Lung (tissue), 12 donors: ENCODE data around the gene C11orf58. TPM values are rescaled to one million over a fixed set of nuclear protein-coding genes. Genes with fewer than 3 reads are reported as not detected.
A peak's percentile ranks its signal among the peaks of the same experiment; 100 is the strongest.

Experiments
- ATAC-seq: fragments of 200-7000 bp; cut with Tn5 transposase; one replicate; pipeline ENCODE4 v1.9.1; 2020; ENCODE audit warnings: moderate number of reproducible peaks; ENCODE audit not compliant: insufficient read depth, low FRiP score
- DNase-seq, 3 donors: peaks; one replicate each; pipeline ENCODE4 v3.0.0-alpha.2; 2013 to 2017
- H3K27ac ChIP-seq, 2 donors: one replicate each; pipeline ENCODE4 v1.5.1; 2013; ENCODE audit warnings: mild to moderate bottlenecking in 2 of 2, moderate library complexity in 2 of 2, control low read depth in 1 of 2, inconsistent platforms in 1 of 2, low read depth in 1 of 2, low read length in 1 of 2
- H3K27me3 ChIP-seq, 3 donors: one replicate each; pipeline ENCODE4 v1.5.1; 2013; ENCODE audit warnings: low read length in 2 of 3; ENCODE audit not compliant: control insufficient read depth in 3 of 3, insufficient read depth in 3 of 3
- H3K36me3 ChIP-seq, 4 donors: one replicate each; pipeline ENCODE4 v1.5.1; 2013; ENCODE audit warnings: low read length in 4 of 4, mild to moderate bottlenecking in 1 of 4, moderate library complexity in 1 of 4; ENCODE audit not compliant: control insufficient read depth in 4 of 4, insufficient read depth in 4 of 4
- H3K4me1 ChIP-seq, 5 donors: one replicate each; pipeline ENCODE4 v1.5.1; 2013; ENCODE audit warnings: low read length in 5 of 5, mild to moderate bottlenecking in 2 of 5, moderate library complexity in 1 of 5; ENCODE audit not compliant: control insufficient read depth in 5 of 5, insufficient read depth in 5 of 5
- H3K4me3 ChIP-seq: one replicate; pipeline ENCODE4 v1.5.1; 2013; ENCODE audit warnings: mild to moderate bottlenecking, control low read depth, moderate library complexity
- H3K9ac ChIP-seq, 2 donors: one replicate each; pipeline ENCODE4 v1.5.1; 2013; ENCODE audit warnings: low read length in 2 of 2, control low read depth in 1 of 2; ENCODE audit not compliant: insufficient read depth in 1 of 2
- H3K9me3 ChIP-seq, 4 donors: one replicate each; pipeline ENCODE4 v1.5.1; 2013; ENCODE audit warnings: low read length in 3 of 4, mild to moderate bottlenecking in 1 of 4, moderate library complexity in 1 of 4; ENCODE audit not compliant: control insufficient read depth in 4 of 4, insufficient read depth in 3 of 4
- WGBS, 2 donors: extraction: QIAGEN DNeasy Blood & Tissue Kit; methylation state at CpG; one replicate each; pipeline ENCODE4 v1.1.7; 2013; 5-methylcytosine and 5-hydroxymethylcytosine counted together
- polyA plus RNA-seq, 2 donors: library from polyadenylated mRNA; stranded (reverse); fragments of 200-250 nt; gene quantifications; one replicate each; pipeline ENCODE4 v1.2.1, GENCODE V29; 2013
- total RNA-seq, 2 donors: library from RNA; depleted of rRNA in 1 of 2; stranded (reverse); fragments of >200 nt in 1 of 2; gene quantifications; one replicate each; pipeline ENCODE4 v1.2.1, GENCODE V29; 2014 to 2021
- TF ChIP-seq, protein P1 (sequence below): IDR thresholded peaks from 2 replicates; pipeline ENCODE4 v1.5.1; 2012; ENCODE audit warnings: mild to moderate bottlenecking; ENCODE audit errors: control extremely low read depth, extremely low read depth
- donor health status: control.
- donor health status: control.
- donor health status: Bipolar disorder and iron deficiency.
- donor health status: healthy.
- donor health status: DM: yes; HTN: yes; CAD: no.

The C11orf58 gene
- total and polyA plus RNA-seq, 4 donors = 87.2 to 219 (median 97.9) TPM

DNA sequence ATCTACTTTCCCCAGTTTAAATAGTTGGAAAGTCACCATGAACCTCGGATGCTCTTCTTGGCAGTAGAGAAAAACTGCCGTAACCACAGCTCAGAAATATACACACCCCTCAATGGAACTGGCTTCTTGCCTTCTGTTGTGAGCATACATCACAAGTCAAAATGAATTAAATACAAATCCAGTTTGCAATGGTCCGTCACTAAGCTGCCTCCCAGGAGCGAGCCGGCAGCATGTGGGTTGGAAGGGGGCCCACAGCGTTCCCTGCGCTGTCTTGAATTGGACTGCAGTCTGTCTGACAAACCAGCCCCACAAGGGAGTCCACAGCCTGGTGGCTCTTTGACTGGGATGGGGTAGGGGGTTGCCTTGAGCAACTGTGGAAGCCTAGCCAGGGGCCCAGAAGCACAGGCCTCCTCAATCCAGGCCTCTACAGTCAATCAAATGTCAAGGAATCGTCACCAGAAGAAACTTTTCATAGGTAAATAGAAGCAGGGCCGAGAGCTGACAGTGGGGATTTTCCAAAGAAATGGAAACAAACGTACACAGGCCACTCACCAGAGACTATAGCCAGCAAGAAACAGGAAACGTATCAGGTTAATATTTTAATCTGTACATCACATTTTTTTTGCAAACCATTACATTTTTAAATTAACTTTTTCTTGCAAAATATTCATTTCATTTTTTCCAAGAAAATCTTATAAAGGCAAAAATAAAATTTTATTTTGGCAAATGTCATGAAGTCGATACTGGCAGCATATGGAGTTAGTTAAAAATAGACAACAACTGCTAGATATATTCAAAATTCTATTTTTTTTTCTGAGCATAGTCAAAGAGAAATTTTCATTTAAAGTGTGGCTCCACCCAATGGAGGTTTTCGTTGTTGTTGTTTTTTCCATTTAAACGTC is 38.5 kb downstream of the C11orf58 start:
- DNase-seq = peak in 2 of 3 donors; percentile 40 to 68

DNA sequence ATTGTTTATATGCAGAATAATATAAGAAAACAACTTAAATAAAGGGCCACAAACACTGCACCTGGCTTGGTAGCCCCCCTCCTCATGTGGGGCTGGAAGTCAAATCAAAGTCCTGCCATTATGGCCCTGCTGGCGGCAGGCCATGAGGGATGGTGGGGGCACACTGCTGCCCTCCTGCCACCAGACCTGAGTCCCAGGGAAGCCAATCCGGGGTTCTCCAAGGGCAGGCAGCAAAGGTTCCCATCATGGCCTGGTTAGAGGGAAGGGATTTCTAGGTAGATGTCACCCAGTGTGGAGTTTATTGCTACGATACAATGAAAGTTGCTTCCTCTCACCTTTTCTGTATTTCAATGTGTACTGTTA is 39.1 kb downstream of the C11orf58 start:
- Histone ChIP-seq H3K9ac (no peak overlapping the region), H3K36me3 (peaks cover 0 to 2% (median 0%) of the 10 kb centered on the region in 4 donors), H3K27me3 (no peaks in the 10 kb centered on the region), H3K9me3 (peaks cover 0 to 5% (median 0%) of the 10 kb centered on the region in 4 donors), H3K4me3 (no peak overlapping the region), H3K4me1 (peaks cover 0 to 19% (median 2%) of the 10 kb centered on the region in 5 donors), H3K27ac (no peak overlapping the region)
- no peak for DNase-seq
- TF ChIP-seq, protein P1, sequence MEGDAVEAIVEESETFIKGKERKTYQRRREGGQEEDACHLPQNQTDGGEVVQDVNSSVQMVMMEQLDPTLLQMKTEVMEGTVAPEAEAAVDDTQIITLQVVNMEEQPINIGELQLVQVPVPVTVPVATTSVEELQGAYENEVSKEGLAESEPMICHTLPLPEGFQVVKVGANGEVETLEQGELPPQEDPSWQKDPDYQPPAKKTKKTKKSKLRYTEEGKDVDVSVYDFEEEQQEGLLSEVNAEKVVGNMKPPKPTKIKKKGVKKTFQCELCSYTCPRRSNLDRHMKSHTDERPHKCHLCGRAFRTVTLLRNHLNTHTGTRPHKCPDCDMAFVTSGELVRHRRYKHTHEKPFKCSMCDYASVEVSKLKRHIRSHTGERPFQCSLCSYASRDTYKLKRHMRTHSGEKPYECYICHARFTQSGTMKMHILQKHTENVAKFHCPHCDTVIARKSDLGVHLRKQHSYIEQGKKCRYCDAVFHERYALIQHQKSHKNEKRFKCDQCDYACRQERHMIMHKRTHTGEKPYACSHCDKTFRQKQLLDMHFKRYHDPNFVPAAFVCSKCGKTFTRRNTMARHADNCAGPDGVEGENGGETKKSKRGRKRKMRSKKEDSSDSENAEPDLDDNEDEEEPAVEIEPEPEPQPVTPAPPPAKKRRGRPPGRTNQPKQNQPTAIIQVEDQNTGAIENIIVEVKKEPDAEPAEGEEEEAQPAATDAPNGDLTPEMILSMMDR = no peak
- 96 to 97% methylated on average over 3 of the region's 3 CpGs for WGBS, 2 donors
- no peak for ATAC-seq

More for the DNA sequence above, 38.5 kb downstream of the C11orf58 start:
- Histone ChIP-seq H3K27me3 (no peaks in the 10 kb centered on the region), H3K4me3 (no peak overlapping the region), H3K27ac (no peak overlapping the region), H3K9me3 (peaks cover 0 to 5% (median 0%) of the 10 kb centered on the region in 4 donors), H3K4me1 (peaks cover 0 to 13% (median 2%) of the 10 kb centered on the region in 5 donors), H3K36me3 (peaks cover 0 to 2% (median 0%) of the 10 kb centered on the region in 4 donors), H3K9ac (no peak overlapping the region)
- no peak for ATAC-seq
- 78 to 86% methylated on average over 14 of the region's 14 CpGs for WGBS, 2 donors
- TF ChIP-seq, protein P1 = no peak

DNA sequence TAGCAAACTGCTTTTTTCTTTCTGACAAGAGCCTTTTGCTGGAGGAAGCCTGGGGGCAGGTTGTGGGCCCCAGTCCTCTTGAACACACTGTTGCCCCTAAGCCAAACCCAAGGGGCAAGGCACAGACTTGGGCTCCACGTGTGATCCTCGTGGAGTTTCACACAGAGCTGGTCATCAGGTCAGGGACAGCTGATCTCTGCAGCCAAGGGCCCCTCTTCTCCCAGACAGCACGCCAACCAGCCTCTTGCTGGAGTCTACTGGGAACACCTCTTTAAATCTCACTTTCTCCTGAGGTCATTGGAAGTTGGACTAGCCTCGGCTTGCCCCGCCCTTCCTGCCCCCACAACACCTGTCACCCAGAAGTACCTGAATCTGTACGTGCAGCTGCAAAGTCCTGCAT is 39.8 kb downstream of the C11orf58 start:
- H3K27me3 ChIP-seq = no peaks in the 10 kb centered on the region
- ATAC-seq = no peak
- H3K36me3 ChIP-seq = peaks cover 0 to 2% (median 0%) of the 10 kb centered on the region in 4 donors
- H3K9ac ChIP-seq = no peak overlapping the region
- TF ChIP-seq, protein P1 = no peak
- peaks cover 0 to 5% (median 0%) of the 10 kb centered on the region in 4 donors for H3K9me3 ChIP-seq
- no peak for DNase-seq
- H3K27ac ChIP-seq = no peak overlapping the region
- H3K4me3 ChIP-seq = no peak overlapping the region
- H3K4me1 ChIP-seq = peaks cover 0 to 21% (median 2%) of the 10 kb centered on the region in 5 donors
- 87 to 91% methylated on average over 6 of the region's 6 CpGs for WGBS, 2 donors
